ENCODE data around the gene PITRM1. TPM values are rescaled to one million over a fixed set of nuclear protein-coding genes. Genes with fewer than 3 reads are reported as not detected.

Gene PITRM1
- total RNA-seq, 2 experiments from 2014 or later, result 34.6 to 40.3 TPM

GRCh38 chr10:3090914-3091787 lies 81.4 kb downstream of the PITRM1 start:
- peaks cover 96% of the 10 kb centered on the region for H3K79me2 ChIP-seq (ENCODE audit: insufficient read depth, low read depth, low read length)
- POLR2A ChIA-PET, result interaction anchor here (0.7 to 1.8 kb wide), 3 partner anchors 10 to 27 kb away, joined by 3 to 6 read pairs (median 4); no protein-coding TSS in a partner anchor
- no TSS peak for BruUV-seq (replicated peaks)
- no peak overlapping the region for H2AFZ ChIP-seq (ENCODE audit: low read length)
- DNase-seq (ENCODE audit: low spot score), result no peak
- no peaks in the 10 kb centered on the region for H3K9me2 ChIP-seq (ENCODE audit: insufficient read depth, low read length)
- TF ChIP-seq EZH2phosphoT487 (IDR thresholded peaks at IDR 0.05; ENCODE audit: borderline replicate concordance, low read depth, low read length) (no peak), CTCF (conservative IDR thresholded peaks at IDR 0.05; ENCODE audit: low read length) (no peak)
- H3K36me3 ChIP-seq (ENCODE audit: insufficient read depth, low read length), result peaks cover 85% of the 10 kb centered on the region
- no peak overlapping the region for H3K4me3 ChIP-seq (ENCODE audit: low read depth, low read length, poor library complexity, severe bottlenecking)
- intact Hi-C loops (cut with micrococcal nuclease; ENCODE audit: unreplicated experiment), result no loop called here
- peaks cover 23% of the 10 kb centered on the region; the same call in 1 of the 2 replicates for H4K20me1 ChIP-seq (ENCODE audit: insufficient read depth, low read length)
- no peak overlapping the region for H3K4me2 ChIP-seq (ENCODE audit: low read length)
- no peaks in the 10 kb centered on the region for H3K4me1 ChIP-seq (ENCODE audit: insufficient read depth, low read length, poor library complexity, severe bottlenecking)
- CTCF ChIA-PET (ENCODE audit: unreplicated experiment), result no interaction called here
- H3K27ac ChIP-seq (ENCODE audit: low read depth, low read length, poor library complexity, severe bottlenecking), result no peak overlapping the region
- no peaks in the 10 kb centered on the region for H3K9me3 ChIP-seq (ENCODE audit: low read length)

DNA sequence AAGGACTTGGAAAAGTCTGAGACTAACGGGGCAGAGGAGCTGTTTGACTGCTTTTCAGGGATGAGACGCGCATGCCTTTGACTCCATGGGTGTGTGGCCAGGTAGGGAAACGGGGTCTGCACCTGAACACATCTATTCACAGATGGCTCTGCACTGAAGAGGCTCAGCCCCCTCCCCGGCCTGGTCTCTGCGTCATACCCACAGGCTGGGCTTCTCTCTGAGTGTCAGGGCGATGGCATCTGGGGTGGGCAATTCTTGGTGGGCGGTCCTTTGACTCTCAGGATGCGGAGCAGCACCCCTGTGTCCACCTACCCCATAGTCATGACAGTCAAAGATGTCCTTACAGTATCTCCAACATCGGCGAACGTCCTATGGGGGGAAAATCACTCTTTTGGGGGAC lies 82.2 kb downstream of the PITRM1 start:
- Histone ChIP-seq H4K20me1 (ENCODE audit: insufficient read depth, low read length) (peaks cover 23% of the 10 kb centered on the region; the same call in 1 of the 2 replicates), H3K36me3 (ENCODE audit: insufficient read depth, low read length) (peaks cover 81% of the 10 kb centered on the region), H3K4me1 (ENCODE audit: insufficient read depth, low read length, poor library complexity, severe bottlenecking) (no peaks in the 10 kb centered on the region), H3K79me2 (ENCODE audit: insufficient read depth, low read depth, low read length) (peaks cover 92% of the 10 kb centered on the region), H3K4me2 (ENCODE audit: low read length) (no peak overlapping the region), H3K27ac (ENCODE audit: low read depth, low read length, poor library complexity, severe bottlenecking) (no peak overlapping the region), H2AFZ (ENCODE audit: low read length) (no peak overlapping the region), H3K9me2 (ENCODE audit: insufficient read depth, low read length) (no peaks in the 10 kb centered on the region), H3K4me3 (ENCODE audit: low read depth, low read length, poor library complexity, severe bottlenecking) (no peak overlapping the region), H3K9me3 (ENCODE audit: low read length) (no peaks in the 10 kb centered on the region)
- CTCF ChIA-PET (ENCODE audit: unreplicated experiment), result no interaction called here
- intact Hi-C loops (cut with micrococcal nuclease; ENCODE audit: unreplicated experiment), result no loop called here
- TF ChIP-seq CTCF (conservative IDR thresholded peaks at IDR 0.05; ENCODE audit: low read length) (no peak), EZH2phosphoT487 (IDR thresholded peaks at IDR 0.05; ENCODE audit: borderline replicate concordance, low read depth, low read length) (no peak)
- no peak for DNase-seq (ENCODE audit: low spot score)
- POLR2A ChIA-PET, result interaction anchor here (1.8 kb wide), 1 partner anchor 10 kb away, joined by 6 read pairs; no protein-coding TSS in a partner anchor
- no TSS peak for BruUV-seq (replicated peaks)

Other genes with a start within 250 kb of the PITRM1 start
- 82.2 and 85.4 TPM in 2 replicates for gene PFKP, start 105.2 kb downstream of the PITRM1 start, total RNA-seq (2014; rRNA removed; shearing (Covaris generic))
- 116 and 154 TPM in 2 replicates for gene PFKP, start 105.2 kb downstream of the PITRM1 start, total RNA-seq (2022)